Neural progenitor cell (in vitro differentiated cells): Measurements from ENCODE around the gene MYL4. TPM values are rescaled to one million over a fixed set of nuclear protein-coding genes. Genes with fewer than 3 reads are reported as not detected.

Experiments
- DNase-seq: peaks from one replicate; pipeline ENCODE4 v3.0.0-alpha.2; 2016; ENCODE audit warnings: low spot score
- H2AFZ ChIP-seq: fragments of 200-600 bp; sonication (generic); replicated peaks from 2 replicates; pipeline ENCODE4 v1.6.1; 2016; ENCODE audit warnings: antibody characterized with exemption
- H3F3A ChIP-seq: fragments of 200-600 bp; sonication (generic); 2 replicates; pipeline ENCODE4 v1.6.1; 2016; ENCODE audit warnings: antibody characterized with exemption, low read depth
- H3K27ac ChIP-seq: fragments of 200-600 bp; sonication (generic); 2 replicates; pipeline ENCODE4 v1.5.1; 2016; ENCODE audit warnings: mild to moderate bottlenecking
- H3K27me3 ChIP-seq: fragments of 200-600 bp; sonication (generic); 2 replicates; pipeline ENCODE4 v1.6.1; 2016; ENCODE audit warnings: mild to moderate bottlenecking, moderate library complexity
- H3K36me3 ChIP-seq: fragments of 200-600 bp; sonication (generic); 2 replicates; pipeline ENCODE4 v1.5.1; 2016
- H3K4me1 ChIP-seq: fragments of 200-600 bp; sonication (generic); 2 replicates; pipeline ENCODE4 v1.6.1; 2016; ENCODE audit warnings: mixed run types
- H3K4me2 ChIP-seq: fragments of 200-600 bp; sonication (generic); 2 replicates; pipeline ENCODE4 v1.6.1; 2016
- H3K4me3 ChIP-seq: fragments of 200-600 bp; sonication (generic); 2 replicates; pipeline ENCODE4 v1.5.1; 2016
- H3K79me2 ChIP-seq: fragments of 200-600 bp; sonication (generic); 2 replicates; pipeline ENCODE4 v1.6.1; 2016; ENCODE audit warnings: low read depth
- H3K9ac ChIP-seq: fragments of 200-600 bp; sonication (generic); 2 replicates; pipeline ENCODE4 v1.6.1; 2016
- H3K9me3 ChIP-seq: fragments of 200-600 bp; sonication (generic); 2 replicates; pipeline ENCODE4 v1.5.1; 2016; ENCODE audit warnings: low read depth
- H4K20me1 ChIP-seq: fragments of 200-600 bp; sonication (generic); 2 replicates; pipeline ENCODE4 v1.6.1; 2016; ENCODE audit warnings: low read depth
- H3K27ac Mint-ChIP-seq: 3 replicates; pipeline ENCODE4 v1.8.0; 2021; ENCODE audit warnings: mixed read lengths
- H3K27me3 Mint-ChIP-seq: 2 replicates; pipeline ENCODE4 v1.8.0; 2022; ENCODE audit warnings: low read depth, mild to moderate bottlenecking, inconsistent platforms, moderate library complexity, mixed read lengths; ENCODE audit not compliant: insufficient read depth
- H3K36me3 Mint-ChIP-seq: 3 replicates; pipeline ENCODE4 v1.8.0; 2021; ENCODE audit warnings: mixed read lengths
- H3K4me1 Mint-ChIP-seq: 3 replicates; pipeline ENCODE4 v1.8.0; 2021; ENCODE audit warnings: mixed read lengths
- H3K4me3 Mint-ChIP-seq: 3 replicates; pipeline ENCODE4 v1.8.0; 2021; ENCODE audit warnings: mild to moderate bottlenecking, moderate library complexity, mixed read lengths
- H3K9me3 Mint-ChIP-seq: 3 replicates; pipeline ENCODE4 v1.8.0; 2020; ENCODE audit warnings: mixed read lengths
- EZH2 ChIP-seq: fragments of 200-600 bp; sonication (generic); IDR thresholded peaks from 2 replicates; pipeline ENCODE4 v1.6.1; 2017; ENCODE audit warnings: antibody characterized with exemption, mild to moderate bottlenecking, moderate library complexity
- EZH2phosphoT487 ChIP-seq: fragments of 200-600 bp; sonication (generic); IDR thresholded peaks from 2 replicates; pipeline ENCODE4 v1.6.1; 2017; ENCODE audit warnings: antibody characterized with exemption
- total RNA-seq: library from RNA; depleted of rRNA; stranded (reverse); fragments of >200 nt; gene quantifications from 2 replicates; pipeline ENCODE4 v1.2.3, GENCODE V29; 2015; ENCODE audit warnings: low replicate concordance
- TF ChIP-seq, protein P1 (sequence below): fragments of 200-600 bp; sonication (generic); IDR thresholded peaks from 2 replicates; pipeline ENCODE4 v1.5.1; 2017; ENCODE audit warnings: antibody characterized with exemption, mild to moderate bottlenecking

The MYL4 gene
- total RNA-seq, 1 donor from 2014 or later = 0.37 TPM

DNA sequence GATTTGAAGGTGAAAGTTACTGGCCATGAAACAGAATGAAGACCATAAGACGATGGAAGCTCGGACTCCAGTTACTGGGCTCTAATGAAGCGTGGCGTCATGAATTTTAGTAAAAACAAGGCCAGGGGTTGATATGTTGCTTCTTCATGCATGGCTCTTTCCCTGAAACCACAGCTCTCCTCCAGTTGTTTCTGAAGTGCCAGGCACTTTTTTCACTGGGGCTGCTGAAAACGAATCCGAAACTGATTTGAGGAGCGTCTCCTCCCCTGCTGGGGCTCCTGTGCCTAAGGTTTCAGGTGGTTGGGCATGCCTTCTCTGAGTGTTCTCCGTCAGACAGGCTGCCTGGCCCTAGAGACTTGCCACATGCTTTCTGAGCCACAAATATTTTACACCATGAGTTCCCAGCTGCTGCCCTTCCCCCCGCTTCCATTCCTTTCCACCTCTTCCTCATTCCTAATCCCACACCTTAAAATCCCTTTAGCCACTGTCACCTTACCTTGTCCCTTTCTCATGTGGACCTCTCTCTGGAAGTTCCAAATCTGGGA, 3.7 kb upstream of the MYL4 start:
- Mint-ChIP-seq H3K27ac (no peak overlapping the region), H3K27me3 (peaks cover 10% of the 10 kb centered on the region), H3K4me1 (peaks cover 23% of the 10 kb centered on the region), H3K36me3 (no peaks in the 10 kb centered on the region), H3K9me3 (peaks cover 2% of the 10 kb centered on the region), H3K4me3 (no peak overlapping the region)
- Histone ChIP-seq H3K79me2 (no peaks in the 10 kb centered on the region), H3K9ac (no peak overlapping the region), H3K4me1 (peaks cover 12% of the 10 kb centered on the region), H3K4me3 (no peak overlapping the region), H3K9me3 (no peaks in the 10 kb centered on the region), H3F3A (no peaks in the 10 kb centered on the region), H4K20me1 (no peaks in the 10 kb centered on the region), H3K4me2 (no peak overlapping the region), H2AFZ (peak overlapping the region; percentile 51), H3K36me3 (no peaks in the 10 kb centered on the region), H3K27me3 (no peaks in the 10 kb centered on the region), H3K27ac (no peak overlapping the region)
- TF ChIP-seq EZH2phosphoT487 (no peak), EZH2 (no peak)
- TF ChIP-seq, protein P1, sequence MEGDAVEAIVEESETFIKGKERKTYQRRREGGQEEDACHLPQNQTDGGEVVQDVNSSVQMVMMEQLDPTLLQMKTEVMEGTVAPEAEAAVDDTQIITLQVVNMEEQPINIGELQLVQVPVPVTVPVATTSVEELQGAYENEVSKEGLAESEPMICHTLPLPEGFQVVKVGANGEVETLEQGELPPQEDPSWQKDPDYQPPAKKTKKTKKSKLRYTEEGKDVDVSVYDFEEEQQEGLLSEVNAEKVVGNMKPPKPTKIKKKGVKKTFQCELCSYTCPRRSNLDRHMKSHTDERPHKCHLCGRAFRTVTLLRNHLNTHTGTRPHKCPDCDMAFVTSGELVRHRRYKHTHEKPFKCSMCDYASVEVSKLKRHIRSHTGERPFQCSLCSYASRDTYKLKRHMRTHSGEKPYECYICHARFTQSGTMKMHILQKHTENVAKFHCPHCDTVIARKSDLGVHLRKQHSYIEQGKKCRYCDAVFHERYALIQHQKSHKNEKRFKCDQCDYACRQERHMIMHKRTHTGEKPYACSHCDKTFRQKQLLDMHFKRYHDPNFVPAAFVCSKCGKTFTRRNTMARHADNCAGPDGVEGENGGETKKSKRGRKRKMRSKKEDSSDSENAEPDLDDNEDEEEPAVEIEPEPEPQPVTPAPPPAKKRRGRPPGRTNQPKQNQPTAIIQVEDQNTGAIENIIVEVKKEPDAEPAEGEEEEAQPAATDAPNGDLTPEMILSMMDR = no peak
- no peak for DNase-seq

DNA sequence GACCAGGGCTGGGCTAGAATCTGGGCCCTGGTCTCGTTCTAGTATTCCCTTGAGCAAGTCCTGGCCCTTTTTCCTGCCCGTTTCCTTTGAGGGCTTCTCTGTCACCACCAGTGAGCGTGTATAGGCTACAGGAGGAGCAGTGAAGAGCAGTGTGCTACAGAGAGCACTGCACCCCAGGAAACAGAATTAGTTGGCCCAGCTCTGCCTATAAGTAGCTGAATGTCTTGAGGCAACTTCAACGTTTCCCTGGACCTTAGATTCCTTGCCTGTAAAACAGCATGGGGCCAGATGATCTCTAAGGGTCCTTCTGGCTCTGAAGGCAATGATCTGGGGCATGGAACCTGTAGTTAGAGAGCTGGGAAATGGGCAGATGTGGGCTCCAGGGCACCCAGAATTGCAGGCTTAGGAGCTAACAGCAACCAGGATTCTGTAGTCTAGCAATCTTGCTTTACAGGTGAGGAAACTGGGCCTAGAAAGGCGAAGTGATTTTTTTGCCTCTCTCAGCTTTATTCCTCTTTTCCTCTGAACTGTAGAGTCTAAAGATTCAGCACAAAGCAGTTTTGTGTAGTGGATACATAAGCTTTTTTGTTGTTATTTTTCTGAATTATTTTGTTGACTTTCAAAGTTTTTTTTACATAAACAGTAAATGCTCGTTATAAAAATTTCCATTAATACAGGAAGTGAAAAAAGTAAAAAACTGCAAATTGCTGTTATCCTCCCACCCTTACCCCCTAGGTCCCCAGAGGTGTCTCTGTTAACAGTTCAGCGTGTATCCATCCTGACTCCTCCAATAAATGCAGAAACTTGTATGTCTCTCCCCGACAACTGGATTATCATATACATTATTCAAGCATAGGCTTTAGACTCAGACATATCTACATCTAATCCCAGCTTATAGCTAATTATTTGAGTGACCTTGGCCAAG, 1.7 kb upstream of the MYL4 start:
- Mint-ChIP-seq H3K36me3 (no peaks in the 10 kb centered on the region), H3K27me3 (peaks cover 8% of the 10 kb centered on the region), H3K4me3 (peak overlapping the region; percentile 3), H3K27ac (no peak overlapping the region), H3K4me1 (peaks cover 26% of the 10 kb centered on the region), H3K9me3 (peaks cover 2% of the 10 kb centered on the region)
- no peak overlapping the region for H2AFZ ChIP-seq
- H3K27ac ChIP-seq = no peak overlapping the region
- no peak overlapping the region for H3K4me2 ChIP-seq
- no peaks in the 10 kb centered on the region for H3K36me3 ChIP-seq
- H3K9me3 ChIP-seq = no peaks in the 10 kb centered on the region
- no peak overlapping the region for H3K9ac ChIP-seq
- H3K27me3 ChIP-seq = no peaks in the 10 kb centered on the region
- TF ChIP-seq EZH2 (no peak), EZH2phosphoT487 (no peak)
- TF ChIP-seq, protein P1 = no peak
- DNase-seq = no peak
- no peak overlapping the region for H3K4me3 ChIP-seq
- no peaks in the 10 kb centered on the region for H4K20me1 ChIP-seq
- H3K79me2 ChIP-seq = no peaks in the 10 kb centered on the region
- H3F3A ChIP-seq = no peaks in the 10 kb centered on the region
- H3K4me1 ChIP-seq = peaks cover 12% of the 10 kb centered on the region

DNA sequence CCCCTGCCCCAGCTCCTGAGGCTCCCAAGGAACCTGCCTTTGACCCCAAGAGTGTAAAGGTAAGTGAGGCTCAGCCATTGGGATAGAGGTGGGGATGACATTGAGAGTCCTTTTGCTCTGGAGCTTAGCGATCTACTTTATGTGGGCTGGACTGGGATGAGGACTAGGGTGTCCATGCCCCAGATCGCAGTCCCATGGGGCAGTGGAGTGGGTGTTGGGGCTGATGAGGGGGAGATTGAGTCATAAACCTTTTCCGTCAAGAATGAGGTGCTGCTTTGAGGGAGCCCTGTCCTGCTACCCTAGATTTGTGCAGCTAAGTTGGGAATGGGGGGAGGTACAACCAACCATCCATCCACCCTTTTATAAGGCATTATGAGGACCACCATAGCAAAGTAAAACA, 351 bp downstream of the MYL4 start:
- Histone ChIP-seq H3F3A (no peaks in the 10 kb centered on the region), H3K79me2 (no peaks in the 10 kb centered on the region), H4K20me1 (no peaks in the 10 kb centered on the region), H3K9ac (no peak overlapping the region), H3K9me3 (no peaks in the 10 kb centered on the region), H3K4me1 (peaks cover 16% of the 10 kb centered on the region), H2AFZ (peak overlapping the region; percentile 98), H3K27me3 (no peaks in the 10 kb centered on the region), H3K4me2 (no peak overlapping the region), H3K4me3 (no peak overlapping the region), H3K36me3 (no peaks in the 10 kb centered on the region), H3K27ac (no peak overlapping the region)
- TF ChIP-seq, protein P1 = no peak
- no peak for TF ChIP-seq EZH2
- TF ChIP-seq EZH2phosphoT487 = no peak
- H3K9me3 Mint-ChIP-seq = no peaks in the 10 kb centered on the region
- H3K4me1 Mint-ChIP-seq = peaks cover 26% of the 10 kb centered on the region
- no peak overlapping the region for H3K4me3 Mint-ChIP-seq
- no peaks in the 10 kb centered on the region for H3K36me3 Mint-ChIP-seq
- H3K27me3 Mint-ChIP-seq = peaks cover 8% of the 10 kb centered on the region
- H3K27ac Mint-ChIP-seq = peak overlapping the region; percentile 35
- DNase-seq = no peak
